GM10847 (cell line): Measurements from ENCODE around the gene PCNX4.

ENCODE experiments used
- POLR2A ChIP-seq: IDR thresholded peaks from 2 replicates; pipeline ENCODE4 v1.6.1; 2011; ENCODE audit not compliant: insufficient read length; ENCODE audit errors: extremely low read depth

The PCNX4 gene

GRCh38 chr14:60183138-60183537 lies 91.4 kb downstream of the PCNX4 start:
- TF ChIP-seq POLR2A = no peak

GRCh38 chr14:60183741-60184140 lies 92.0 kb downstream of the PCNX4 start:
- no peak for TF ChIP-seq POLR2A

- no peak for TF ChIP-seq POLR2A
These were observed 92.6 kb downstream of the PCNX4 start for GRCh38 chr14:60184146-60184904.

GRCh38 chr14:60184905-60185555 lies 93.3 kb downstream of the PCNX4 start:
- TF ChIP-seq POLR2A = no peak

- TF ChIP-seq POLR2A = no peak
These were observed 96.4 kb downstream of the PCNX4 start for GRCh38 chr14:60188115-60188514.

- TF ChIP-seq POLR2A = no peak
These were observed 97.0 kb downstream of the PCNX4 start for GRCh38 chr14:60188696-60189095.

- no peak for TF ChIP-seq POLR2A
These were observed 98.5 kb downstream of the PCNX4 start for GRCh38 chr14:60189923-60190840.

- no peak for TF ChIP-seq POLR2A
These were observed 103.6 kb downstream of the PCNX4 start for GRCh38 chr14:60195179-60195810.

GRCh38 chr14:60196291-60196690 lies 104.6 kb downstream of the PCNX4 start:
- TF ChIP-seq POLR2A = no peak

GRCh38 chr14:60197629-60198303 lies 106.0 kb downstream of the PCNX4 start:
- no peak for TF ChIP-seq POLR2A

GRCh38 chr14:60199321-60199720 lies 107.6 kb downstream of the PCNX4 start:
- no peak for TF ChIP-seq POLR2A

- no peak for TF ChIP-seq POLR2A
These were observed 112.5 kb downstream of the PCNX4 start for GRCh38 chr14:60204104-60204842.

- no peak for TF ChIP-seq POLR2A
These were observed 113.4 kb downstream of the PCNX4 start for GRCh38 chr14:60204843-60205774.
